IPS DF 4.7 (cell line): ENCODE results near the gene LRP1B.

ENCODE experiments used
- DNase-seq: peaks from one replicate; pipeline ENCODE4 v3.0.0-alpha.2; 2013; ENCODE audit warnings: low spot score; ENCODE audit errors: extremely low read depth

Gene LRP1B

GRCh38 chr2:140855471-140855870 lies 1275.3 kb downstream of the LRP1B start:
- DNase-seq = no peak

- no peak for DNase-seq
Measured at GRCh38 chr2:140851258-140851981, 1279.4 kb downstream of the LRP1B start.

GRCh38 chr2:140843186-140843585 lies 1287.6 kb downstream of the LRP1B start:
- DNase-seq = no peak

- DNase-seq = no peak
Measured at GRCh38 chr2:140842110-140842509, 1288.7 kb downstream of the LRP1B start.

- DNase-seq = no peak
Measured at GRCh38 chr2:140841141-140841540, 1289.7 kb downstream of the LRP1B start.

- DNase-seq = no peak
Measured at GRCh38 chr2:140836826-140837225, 1294.0 kb downstream of the LRP1B start.

GRCh38 chr2:140835079-140835478 lies 1295.7 kb downstream of the LRP1B start:
- no peak for DNase-seq

- no peak for DNase-seq
Measured at GRCh38 chr2:140814141-140814540, 1316.7 kb downstream of the LRP1B start.

- no peak for DNase-seq
Measured at GRCh38 chr2:140808820-140809219, 1322.0 kb downstream of the LRP1B start.

- DNase-seq = no peak
Measured at GRCh38 chr2:140808211-140808610, 1322.6 kb downstream of the LRP1B start.

GRCh38 chr2:140804700-140805260 lies 1326.0 kb downstream of the LRP1B start:
- no peak for DNase-seq

GRCh38 chr2:140801311-140801710 lies 1329.5 kb downstream of the LRP1B start:
- no peak for DNase-seq

- no peak for DNase-seq
Measured at GRCh38 chr2:140797718-140798117, 1333.1 kb downstream of the LRP1B start.

GRCh38 chr2:140791802-140792201 lies 1339.0 kb downstream of the LRP1B start:
- no peak for DNase-seq

GRCh38 chr2:140786585-140786984 lies 1344.2 kb downstream of the LRP1B start:
- DNase-seq = no peak

GRCh38 chr2:140775411-140775810 lies 1355.4 kb downstream of the LRP1B start:
- no peak for DNase-seq

GRCh38 chr2:140770645-140771044 lies 1360.2 kb downstream of the LRP1B start:
- no peak for DNase-seq

GRCh38 chr2:140761807-140762206 lies 1369.0 kb downstream of the LRP1B start:
- no peak for DNase-seq

GRCh38 chr2:140759426-140760156 lies 1371.2 kb downstream of the LRP1B start:
- DNase-seq = no peak

GRCh38 chr2:140747665-140748064 lies 1383.2 kb downstream of the LRP1B start:
- no peak for DNase-seq

- no peak for DNase-seq
Measured at GRCh38 chr2:140747090-140747489, 1383.7 kb downstream of the LRP1B start.

- no peak for DNase-seq
Measured at GRCh38 chr2:140744379-140744778, 1386.4 kb downstream of the LRP1B start.

GRCh38 chr2:140737006-140737405 lies 1393.8 kb downstream of the LRP1B start:
- DNase-seq = no peak
